GM12865 (cell line): ENCODE results near the gene HTR2C.

Source experiments
- DNase-seq: peaks from one replicate; pipeline ENCODE4 v3.0.0; 2010; ENCODE audit warnings: low read depth
- H3K4me3 ChIP-seq: 2 replicates; pipeline ENCODE4 v1.5.1; 2011; ENCODE audit warnings: mild to moderate bottlenecking, low read depth, low read length, control low read depth
- CTCF ChIP-seq: IDR thresholded peaks from 2 replicates; pipeline ENCODE4 v1.5.1; 2011; ENCODE audit warnings: low read length, control low read depth, low read depth, inconsistent platforms; ENCODE audit not compliant: insufficient read depth; ENCODE audit errors: missing control alignments

The HTR2C gene

GRCh38 chrX:114787061-114787460, 203.2 kb downstream of the HTR2C start:
- DNase-seq = no peak
- no peak for TF ChIP-seq CTCF
- H3K4me3 ChIP-seq = no peak overlapping the region

GRCh38 chrX:114797494-114797893, 213.6 kb downstream of the HTR2C start:
- DNase-seq = no peak

GRCh38 chrX:114798907-114799306, 215.0 kb downstream of the HTR2C start:
- no peak for DNase-seq
- H3K4me3 ChIP-seq = no peak overlapping the region
- TF ChIP-seq CTCF = no peak

More at GRCh38 chrX:114797494-114797893, 213.6 kb downstream of the HTR2C start:
- no peak for TF ChIP-seq CTCF
- H3K4me3 ChIP-seq = no peak overlapping the region

- DNase-seq = no peak
- TF ChIP-seq CTCF = no peak
- H3K4me3 ChIP-seq = no peak overlapping the region
Observed at GRCh38 chrX:114800719-114801118, 216.8 kb downstream of the HTR2C start.

GRCh38 chrX:114819509-114819908, 235.6 kb downstream of the HTR2C start:
- DNase-seq = no peak
- no peak for TF ChIP-seq CTCF
- no peak overlapping the region for H3K4me3 ChIP-seq

- no peak overlapping the region for H3K4me3 ChIP-seq
- DNase-seq = no peak
- no peak for TF ChIP-seq CTCF
Observed at GRCh38 chrX:114841051-114841450, 257.2 kb downstream of the HTR2C start.

GRCh38 chrX:114842181-114842580, 258.3 kb downstream of the HTR2C start:
- no peak for DNase-seq
- H3K4me3 ChIP-seq = no peak overlapping the region
- TF ChIP-seq CTCF = no peak
